ENCODE measurements around the gene RPGRIP1.

DNA sequence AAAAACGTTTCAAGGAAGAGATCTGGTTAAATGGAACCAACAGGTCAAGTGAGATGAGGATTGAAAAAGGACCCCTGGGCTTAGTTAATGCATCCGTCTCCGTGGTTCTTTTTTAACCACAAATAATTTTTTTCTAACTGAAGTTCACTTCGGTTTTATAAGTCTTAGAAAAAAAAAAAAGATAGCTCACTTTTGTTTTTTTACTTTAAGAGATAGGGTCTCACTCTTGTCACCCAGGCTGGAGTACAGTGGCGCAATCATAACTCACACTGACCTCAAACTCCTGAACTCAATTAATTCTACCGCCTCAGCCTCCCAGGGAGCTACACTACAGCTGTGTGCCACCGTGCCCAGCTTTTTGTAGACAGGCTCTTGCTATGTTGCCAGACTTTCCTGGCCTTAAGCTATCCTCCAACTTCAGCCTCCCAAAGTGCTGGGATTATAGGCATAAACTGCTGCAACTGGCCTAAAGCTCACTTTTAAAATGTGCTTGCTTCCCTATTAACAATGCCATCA lies 22.4 kb upstream of the RPGRIP1 start:
- TF ChIP-seq, protein P1, sequence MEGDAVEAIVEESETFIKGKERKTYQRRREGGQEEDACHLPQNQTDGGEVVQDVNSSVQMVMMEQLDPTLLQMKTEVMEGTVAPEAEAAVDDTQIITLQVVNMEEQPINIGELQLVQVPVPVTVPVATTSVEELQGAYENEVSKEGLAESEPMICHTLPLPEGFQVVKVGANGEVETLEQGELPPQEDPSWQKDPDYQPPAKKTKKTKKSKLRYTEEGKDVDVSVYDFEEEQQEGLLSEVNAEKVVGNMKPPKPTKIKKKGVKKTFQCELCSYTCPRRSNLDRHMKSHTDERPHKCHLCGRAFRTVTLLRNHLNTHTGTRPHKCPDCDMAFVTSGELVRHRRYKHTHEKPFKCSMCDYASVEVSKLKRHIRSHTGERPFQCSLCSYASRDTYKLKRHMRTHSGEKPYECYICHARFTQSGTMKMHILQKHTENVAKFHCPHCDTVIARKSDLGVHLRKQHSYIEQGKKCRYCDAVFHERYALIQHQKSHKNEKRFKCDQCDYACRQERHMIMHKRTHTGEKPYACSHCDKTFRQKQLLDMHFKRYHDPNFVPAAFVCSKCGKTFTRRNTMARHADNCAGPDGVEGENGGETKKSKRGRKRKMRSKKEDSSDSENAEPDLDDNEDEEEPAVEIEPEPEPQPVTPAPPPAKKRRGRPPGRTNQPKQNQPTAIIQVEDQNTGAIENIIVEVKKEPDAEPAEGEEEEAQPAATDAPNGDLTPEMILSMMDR (IDR thresholded peaks at IDR 0.05) = no peak
- TF ChIP-seq POLR2AphosphoS5 (IDR thresholded peaks at IDR 0.05) = no peak
